Hematopoietic multipotent progenitor cell treated with erythropoietin and hydrocortisone succinate and interleukin-3 and kit ligand, for 6 days (in vitro differentiated cells): ENCODE data around the gene CD8B.

Experiments
- DNase-seq: peaks from one replicate; pipeline ENCODE4 v3.0.0-alpha.2; 2015

Gene CD8B

GRCh38 chr2:86768189-86768949 lies 93.3 kb downstream of the CD8B start:
- DNase-seq: no peak
